Colonic mucosa (tissue), 4 donors: ENCODE results near the gene ZNF766. TPM values are rescaled to one million over a fixed set of nuclear protein-coding genes. Genes with fewer than 3 reads are reported as not detected.

ENCODE experiments used
- DNase-seq: peaks from one replicate; pipeline ENCODE4 v3.0.0-alpha.2; 2020
- H3K27ac ChIP-seq: fragments of 200-600 bp; one replicate; pipeline ENCODE4 v1.8.0; 2021
- H3K27me3 ChIP-seq: fragments of 200-600 bp; one replicate; pipeline ENCODE4 v1.8.0; 2021
- H3K36me3 ChIP-seq: fragments of 200-600 bp; one replicate; pipeline ENCODE4 v1.8.0; 2021
- H3K4me1 ChIP-seq: fragments of 200-600 bp; one replicate; pipeline ENCODE4 v1.8.0; 2021; ENCODE audit warnings: mild to moderate bottlenecking
- H3K4me3 ChIP-seq: fragments of 200-600 bp; one replicate; pipeline ENCODE4 v1.8.0; 2021
- H3K9ac ChIP-seq, 2 donors: one replicate each; pipeline ENCODE4 v1.7.0; 2013; ENCODE audit warnings: control low read depth in 2 of 2, low read depth in 2 of 2, low read length in 2 of 2
- H3K9me3 ChIP-seq: fragments of 200-600 bp; one replicate; pipeline ENCODE4 v1.8.0; 2021
- CTCF ChIP-seq: fragments of 200-600 bp; IDR thresholded peaks from one replicate; pipeline ENCODE4 v1.8.0; 2022; ENCODE audit warnings: antibody characterized with exemption, mild to moderate bottlenecking
- intact Hi-C: fragments of 100-400 bp; cut with DNase I; formaldehyde crosslinking; loops from one replicate; pipeline ENCODE4 v1.14.1; 2022
- total RNA-seq, 2 donors: library from RNA; stranded (reverse); fragmentation: NEBNext Ultra II Directional in 1 of 2; extraction: Animal tissue kit (Norgen Biotek cat#: 25700) in 1 of 2; gene quantifications; one replicate each; pipeline ENCODE4 v1.2.1, GENCODE V29; 2021
- donor health status: healthy.
- donor health status: DM: no; HTN: no; CAD: no.
- donor health status: DM: no; HTN: no; CAD: no.

The ZNF766 gene
- total RNA-seq, 2 donors from 2014 or later: 7.5 to 10.6 TPM

GRCh38 chr19:52226652-52227051 lies 42.7 kb upstream of the ZNF766 start:
- Histone ChIP-seq H3K9me3 (no peaks in the 10 kb centered on the region), H3K4me3 (no peak overlapping the region), H3K27ac (no peak overlapping the region), H3K36me3 (peaks cover 14% of the 10 kb centered on the region), H3K27me3 (no peaks in the 10 kb centered on the region), H3K4me1 (no peaks in the 10 kb centered on the region), H3K9ac (no peak overlapping the region)
- TF ChIP-seq CTCF: no peak
- DNase-seq: no peak
- intact Hi-C loops: no loop called here

- intact Hi-C loops: no loop called here
- no peaks in the 10 kb centered on the region for H3K27me3 ChIP-seq
- TF ChIP-seq CTCF: no peak
- H3K36me3 ChIP-seq: peaks cover 14% of the 10 kb centered on the region
- DNase-seq: no peak
- no peak overlapping the region for H3K27ac ChIP-seq
- no peaks in the 10 kb centered on the region for H3K9me3 ChIP-seq
- H3K4me1 ChIP-seq: no peaks in the 10 kb centered on the region
- H3K4me3 ChIP-seq: no peak overlapping the region
- H3K9ac ChIP-seq: no peak overlapping the region
Measured at GRCh38 chr19:52227196-52227940, 42.0 kb upstream of the ZNF766 start.

GRCh38 chr19:52227980-52228379 lies 41.4 kb upstream of the ZNF766 start:
- H3K36me3 ChIP-seq: peaks cover 14% of the 10 kb centered on the region
- no peak overlapping the region for H3K4me3 ChIP-seq
- TF ChIP-seq CTCF: no peak
- H3K9ac ChIP-seq: no peak overlapping the region
- no peaks in the 10 kb centered on the region for H3K9me3 ChIP-seq
- DNase-seq: no peak
- H3K27me3 ChIP-seq: no peaks in the 10 kb centered on the region
- intact Hi-C loops: no loop called here
- no peak overlapping the region for H3K27ac ChIP-seq
- H3K4me1 ChIP-seq: no peaks in the 10 kb centered on the region

- Histone ChIP-seq H3K27me3 (no peaks in the 10 kb centered on the region), H3K9ac (no peak overlapping the region), H3K4me1 (no peaks in the 10 kb centered on the region), H3K27ac (no peak overlapping the region), H3K9me3 (no peaks in the 10 kb centered on the region), H3K4me3 (no peak overlapping the region), H3K36me3 (peaks cover 14% of the 10 kb centered on the region)
- intact Hi-C loops: no loop called here
- no peak for DNase-seq
- TF ChIP-seq CTCF: no peak
Measured at GRCh38 chr19:52229524-52229923, 39.9 kb upstream of the ZNF766 start.

GRCh38 chr19:52230685-52231084 lies 38.7 kb upstream of the ZNF766 start:
- Histone ChIP-seq H3K9ac (no peak overlapping the region), H3K27ac (no peak overlapping the region), H3K36me3 (peaks cover 6% of the 10 kb centered on the region), H3K4me1 (no peaks in the 10 kb centered on the region), H3K9me3 (no peaks in the 10 kb centered on the region), H3K4me3 (no peak overlapping the region), H3K27me3 (no peaks in the 10 kb centered on the region)
- intact Hi-C loops: no loop called here
- TF ChIP-seq CTCF: no peak
- DNase-seq: no peak
